DMS53 treated with DMSO at 0.1 percent for 48 hours (cell line): Measurements from ENCODE around the gene TMEM129.
A peak's percentile ranks its signal among the peaks of the same experiment; 100 is the strongest.

ENCODE experiments used
- DNase-seq: peaks from one replicate; lab custom pipeline; 2025; ENCODE audit not compliant: unreplicated experiment; lab: John Stamatoyannopoulos, UW

Gene TMEM129

DNA sequence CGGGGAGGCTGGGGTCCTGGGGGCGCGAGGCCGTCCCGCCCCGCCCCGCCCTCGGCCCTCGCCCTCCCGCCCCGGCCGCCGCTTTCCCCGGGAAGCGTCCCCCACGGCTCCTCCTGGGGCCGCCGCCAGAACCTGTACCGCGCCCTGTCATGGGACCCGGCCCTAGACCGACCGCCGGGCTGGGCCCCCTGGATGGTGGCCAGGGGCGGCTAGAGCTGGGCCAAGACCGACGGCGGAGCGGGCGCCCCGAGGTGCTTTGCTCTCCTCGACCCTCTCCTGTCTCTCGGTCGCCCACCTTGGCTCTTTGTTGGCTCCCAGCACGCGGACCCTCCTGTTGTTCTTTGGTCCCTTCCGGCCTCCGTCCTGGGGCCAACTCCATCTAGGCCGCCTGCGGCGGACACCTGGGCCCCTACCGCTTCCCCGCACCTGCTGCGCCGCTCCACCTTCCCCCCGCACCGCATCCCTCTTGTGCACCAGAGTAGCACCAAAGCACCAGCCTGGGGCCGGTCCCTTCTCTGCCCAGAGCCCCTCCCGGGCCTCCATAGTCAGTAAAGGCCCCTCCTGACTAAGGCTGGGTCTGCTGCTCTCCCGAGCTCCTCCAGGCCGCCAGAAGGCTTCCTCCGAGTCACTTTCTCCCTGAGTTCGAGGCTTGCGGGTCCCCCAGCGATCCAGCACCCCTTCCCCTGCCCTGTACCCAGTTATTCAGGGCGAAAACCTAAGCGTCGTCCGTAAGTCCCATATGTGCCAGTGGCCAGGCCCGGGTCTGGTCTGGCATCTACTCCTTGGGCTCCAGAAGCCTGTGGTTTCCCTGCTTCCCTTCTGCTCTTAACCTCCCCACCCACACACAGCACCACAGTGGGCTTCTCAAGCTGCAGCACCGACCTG, 785 bp upstream of the TMEM129 start:
- DNase-seq, result no peak

DNA sequence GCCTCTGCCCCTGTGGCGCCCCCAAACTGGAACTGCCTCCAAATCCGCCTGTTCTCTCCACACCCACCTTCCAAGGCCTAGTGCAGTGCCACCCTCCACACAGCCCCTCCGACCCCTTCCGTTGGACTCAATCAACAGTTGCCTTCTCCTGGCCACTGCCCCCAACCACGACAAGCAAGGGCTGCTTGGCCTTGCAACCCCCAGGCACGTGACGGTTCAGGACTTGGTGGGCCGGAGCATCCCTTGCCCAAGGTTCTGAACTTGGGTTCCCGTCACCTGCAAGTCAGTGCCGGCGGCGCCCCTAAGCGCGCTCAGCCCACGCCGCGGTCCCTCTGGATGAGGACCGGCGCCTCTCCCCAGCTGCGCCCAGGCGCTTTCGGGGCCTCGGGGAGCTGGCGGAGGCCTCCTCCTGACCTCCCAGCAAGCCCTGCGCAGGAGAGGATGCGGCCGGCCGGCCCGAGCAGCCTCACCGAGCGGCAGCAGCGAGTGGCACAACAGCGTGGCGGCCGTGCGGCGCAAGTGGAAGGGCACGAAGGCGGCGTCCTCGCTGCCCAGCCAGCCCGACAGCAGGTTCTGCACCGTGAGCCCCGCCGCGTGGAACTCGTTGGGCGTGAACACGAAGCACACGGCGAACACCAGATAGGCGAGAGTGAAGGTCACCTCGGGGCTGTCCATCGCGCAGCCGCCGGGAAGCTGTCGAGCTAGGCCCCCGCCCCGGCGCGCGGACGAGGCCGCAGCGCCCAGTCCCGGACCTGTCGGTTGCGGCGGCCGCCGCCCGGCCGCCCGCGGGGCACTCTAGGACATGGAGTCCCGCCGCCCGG, 750 bp downstream of the TMEM129 start:
- DNase-seq, result peak; percentile 36

DNA sequence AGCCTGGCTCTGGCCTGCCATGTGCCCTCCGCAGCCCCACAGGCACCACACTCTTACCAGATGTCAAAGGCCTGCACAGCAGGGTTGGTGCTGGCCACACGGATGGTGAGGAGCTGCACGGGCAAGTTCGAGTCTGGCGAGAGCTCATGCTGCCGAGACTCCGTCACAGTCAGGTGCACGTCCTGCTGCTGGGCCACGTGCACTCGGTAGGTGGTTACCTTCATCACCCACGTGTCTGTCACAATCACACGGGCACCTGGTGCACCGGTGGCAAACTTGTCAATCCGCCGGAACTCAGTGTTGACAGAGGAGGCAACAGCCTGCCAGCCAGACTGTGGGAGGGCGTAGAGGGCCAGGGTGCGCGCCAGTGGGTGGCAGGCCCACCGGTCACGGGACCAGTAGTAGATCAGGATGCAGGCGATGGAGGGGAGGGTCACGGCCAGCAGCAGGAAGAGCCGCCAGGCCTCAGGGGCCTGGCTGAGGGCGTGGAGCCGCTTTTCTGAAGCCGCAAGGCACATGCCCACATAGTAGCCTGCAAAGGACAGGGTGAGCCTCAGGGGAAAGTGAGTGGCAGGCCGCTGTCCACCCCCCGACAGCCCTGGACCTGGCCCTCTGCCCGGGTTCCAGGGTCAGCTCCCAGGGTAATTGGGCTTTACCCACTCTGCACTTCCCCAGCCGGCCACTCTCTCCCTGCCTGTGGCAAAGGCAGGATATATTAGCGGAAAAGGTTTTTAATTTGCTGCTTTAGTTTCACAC, 2.9 kb downstream of the TMEM129 start:
- DNase-seq, result no peak

DNA sequence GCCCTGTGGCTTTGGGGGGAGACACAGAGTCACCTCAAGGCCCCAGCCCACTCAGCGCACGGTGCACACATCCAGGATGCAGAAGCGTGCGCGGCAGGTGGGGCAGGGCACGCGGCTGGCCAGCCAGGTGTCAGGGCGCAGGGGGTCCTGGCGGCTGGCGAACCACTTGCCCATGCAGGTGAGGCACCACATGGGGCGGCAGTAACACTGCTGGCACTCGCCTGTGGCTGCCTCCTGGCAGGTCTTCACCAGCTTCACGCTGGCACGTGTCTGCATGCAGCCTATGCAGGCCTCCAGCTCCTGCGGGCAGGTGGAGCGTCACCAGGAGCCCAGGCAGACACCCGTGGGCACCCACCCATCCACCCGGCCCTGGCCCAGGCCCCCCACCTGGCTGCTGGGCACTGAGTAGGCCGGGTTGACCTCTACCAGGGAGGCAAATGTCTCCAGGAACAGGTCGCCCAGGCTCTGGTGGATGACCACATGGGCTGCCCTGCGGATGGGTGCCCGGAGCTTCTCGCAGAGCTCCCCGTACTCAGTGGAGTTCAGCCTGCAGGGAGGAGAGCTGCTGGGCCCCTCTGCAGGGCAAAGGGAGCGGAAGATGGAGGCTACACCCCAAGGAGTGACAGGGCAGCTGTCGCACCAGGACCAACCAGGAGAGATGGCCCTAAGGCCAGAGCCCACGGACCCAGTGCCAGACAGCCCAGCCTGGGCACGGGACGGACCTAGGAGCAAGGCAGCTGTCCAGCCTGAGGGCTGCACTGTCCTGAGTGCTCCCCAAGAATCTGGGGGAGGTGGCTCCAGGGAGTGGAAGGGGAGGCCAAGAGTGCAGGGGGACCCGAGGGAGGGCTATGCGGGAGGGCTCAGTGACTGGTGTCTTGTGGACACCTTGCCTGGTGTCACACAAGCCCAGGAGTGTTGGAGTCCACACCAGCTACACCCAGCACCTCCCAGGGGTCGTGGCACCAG, 3.7 kb downstream of the TMEM129 start:
- no peak for DNase-seq

DNA sequence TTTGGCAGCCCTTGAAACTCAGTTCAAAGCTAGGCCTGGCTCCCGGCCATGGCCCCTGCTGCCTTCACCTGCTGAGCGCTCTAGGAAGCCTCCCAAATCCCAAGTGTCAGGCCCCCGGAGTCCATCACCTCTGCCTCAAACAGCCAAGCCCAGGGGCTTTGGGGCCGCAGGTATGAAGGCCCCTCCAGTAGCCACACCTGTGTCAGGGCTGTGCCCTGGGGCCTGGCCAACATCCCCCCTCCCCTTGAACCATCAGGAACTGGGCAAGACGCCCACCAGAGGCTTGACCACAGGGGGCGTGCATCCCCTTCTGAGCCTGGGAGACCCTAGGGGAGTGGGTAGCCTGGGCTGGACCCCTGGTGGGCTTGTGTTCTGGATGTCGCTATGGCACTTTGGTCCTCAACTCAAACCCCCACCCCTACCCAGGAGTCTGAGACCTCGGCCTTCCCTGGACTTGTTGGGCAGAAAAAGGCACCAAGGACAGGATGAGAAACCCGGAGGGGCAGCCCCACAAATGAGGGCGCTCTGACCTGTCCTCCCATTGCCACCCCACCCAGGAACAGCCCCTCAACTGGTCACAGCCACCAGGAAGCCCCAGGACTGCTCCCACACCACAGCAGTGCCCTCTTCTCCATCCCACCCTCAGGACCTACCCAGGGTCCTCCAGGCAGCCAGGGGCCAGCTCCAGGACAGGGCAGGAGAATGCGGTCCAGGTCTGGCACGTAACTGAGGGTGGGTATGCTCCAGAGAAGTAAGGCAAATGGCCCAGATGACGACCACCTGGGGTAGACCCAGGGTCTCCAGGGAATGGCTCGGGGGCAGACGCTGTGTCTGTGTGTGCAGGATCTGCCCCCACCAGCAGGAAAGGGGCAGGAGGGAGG, 4.8 kb downstream of the TMEM129 start:
- DNase-seq, result no peak

DNA sequence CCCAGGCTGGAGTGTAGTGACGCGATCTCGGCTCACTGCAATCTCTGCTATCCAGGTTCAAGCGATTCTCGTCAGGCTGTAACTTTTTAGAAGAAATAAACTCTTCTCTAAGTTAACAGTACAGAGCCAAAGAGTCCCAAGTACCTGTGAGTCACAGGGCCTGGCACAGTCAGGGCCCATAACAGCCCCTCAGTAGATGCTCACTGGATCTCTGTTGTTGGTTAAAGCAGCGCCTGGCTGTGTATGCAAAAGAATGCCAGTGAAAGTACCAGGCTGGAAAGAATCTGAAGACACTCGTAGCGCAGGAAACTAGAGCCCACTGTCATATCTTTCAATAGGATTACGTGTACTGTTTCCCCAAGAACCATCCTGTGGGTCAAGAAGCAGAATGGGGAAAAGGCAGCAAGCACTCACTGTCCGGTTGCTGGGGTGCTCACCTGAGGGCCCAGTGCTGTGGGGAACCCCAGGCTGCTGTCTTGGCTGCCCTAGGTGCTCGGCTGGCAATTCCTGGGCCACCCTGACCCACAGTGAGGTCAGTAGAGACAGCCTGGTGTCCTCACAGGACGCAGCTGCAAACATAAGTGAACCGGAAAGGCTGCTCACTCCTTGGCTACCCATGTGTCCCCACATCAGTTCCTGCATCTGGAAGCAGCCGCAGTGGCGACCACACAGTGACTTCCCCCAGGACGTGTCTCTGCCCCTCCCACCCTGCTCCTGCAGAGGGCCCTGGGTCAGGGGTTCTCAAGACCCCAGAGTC, 5.9 kb downstream of the TMEM129 start:
- DNase-seq, result no peak

DNA sequence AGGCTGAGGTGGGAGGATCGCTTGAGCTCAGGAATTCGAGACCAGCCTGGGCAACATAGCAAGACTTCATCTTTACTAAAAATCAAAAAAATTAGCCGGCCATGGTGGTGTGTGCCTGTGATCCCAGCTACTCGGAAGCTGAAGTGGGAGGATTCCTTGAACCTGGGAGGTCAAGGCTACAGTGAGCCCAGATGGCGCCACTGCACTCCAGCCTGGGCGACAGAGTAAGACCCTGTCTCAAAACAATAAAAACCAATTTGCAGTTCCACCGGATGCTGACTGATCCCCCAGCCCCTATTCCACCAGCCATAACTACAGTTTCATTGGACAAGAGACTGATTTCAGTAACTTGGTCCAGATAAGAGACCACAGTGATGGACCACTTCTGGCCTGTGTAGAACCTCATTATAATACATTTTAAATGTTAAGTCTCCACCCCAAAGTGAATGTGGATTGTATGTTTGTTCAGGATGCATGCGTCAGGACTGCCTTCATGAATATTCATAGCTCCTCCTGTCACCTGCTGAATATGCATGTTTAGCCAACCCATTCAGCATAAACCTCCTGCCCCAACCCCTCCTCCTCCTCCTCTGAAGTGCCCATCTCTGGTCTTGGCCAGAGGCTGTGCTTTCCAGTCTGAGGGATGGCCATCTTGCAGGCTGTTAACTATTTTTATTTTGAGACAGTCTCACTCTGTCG, 6.7 kb downstream of the TMEM129 start:
- DNase-seq, result no peak

DNA sequence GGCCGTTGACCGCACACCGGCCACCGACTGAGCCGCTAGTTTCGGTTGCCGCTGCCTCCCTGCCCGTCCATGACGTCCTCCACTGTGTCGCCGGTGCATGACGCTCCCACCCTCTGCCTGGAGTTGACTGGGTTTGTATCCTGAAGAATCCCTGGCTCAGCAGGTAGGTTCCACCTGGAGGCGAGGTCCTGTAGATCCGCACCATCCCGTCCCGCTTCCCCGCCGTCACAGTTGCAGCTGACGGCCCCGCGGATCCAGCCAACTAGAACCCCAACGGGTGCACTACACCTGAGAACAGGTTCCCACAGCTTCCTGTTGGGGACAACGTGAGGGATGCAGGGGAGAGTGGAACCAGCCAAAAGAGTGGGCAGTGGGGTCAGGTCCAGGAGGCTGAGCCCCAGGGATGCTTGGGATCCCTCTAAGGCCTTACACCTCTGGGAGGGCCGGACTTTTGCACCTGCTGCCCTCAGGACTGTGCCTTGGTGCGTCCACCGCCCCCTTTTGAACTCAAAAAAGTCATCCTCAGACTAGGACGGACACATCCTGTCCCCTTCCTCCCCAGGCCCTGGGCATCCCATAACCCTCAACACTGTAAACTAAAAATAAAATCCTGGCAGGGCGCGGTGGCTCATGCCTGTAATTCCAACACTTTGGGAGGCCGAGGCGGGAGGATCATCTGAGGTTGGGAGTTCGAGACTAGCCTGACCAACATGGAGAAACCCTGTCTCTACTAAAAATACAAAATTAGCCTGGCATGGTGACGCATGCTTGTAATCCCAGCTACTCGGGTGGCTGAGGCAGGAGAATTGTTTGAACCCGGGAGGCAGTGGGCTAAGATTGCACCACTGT, 7.9 kb downstream of the TMEM129 start:
- DNase-seq, result peak; percentile 65

DNA sequence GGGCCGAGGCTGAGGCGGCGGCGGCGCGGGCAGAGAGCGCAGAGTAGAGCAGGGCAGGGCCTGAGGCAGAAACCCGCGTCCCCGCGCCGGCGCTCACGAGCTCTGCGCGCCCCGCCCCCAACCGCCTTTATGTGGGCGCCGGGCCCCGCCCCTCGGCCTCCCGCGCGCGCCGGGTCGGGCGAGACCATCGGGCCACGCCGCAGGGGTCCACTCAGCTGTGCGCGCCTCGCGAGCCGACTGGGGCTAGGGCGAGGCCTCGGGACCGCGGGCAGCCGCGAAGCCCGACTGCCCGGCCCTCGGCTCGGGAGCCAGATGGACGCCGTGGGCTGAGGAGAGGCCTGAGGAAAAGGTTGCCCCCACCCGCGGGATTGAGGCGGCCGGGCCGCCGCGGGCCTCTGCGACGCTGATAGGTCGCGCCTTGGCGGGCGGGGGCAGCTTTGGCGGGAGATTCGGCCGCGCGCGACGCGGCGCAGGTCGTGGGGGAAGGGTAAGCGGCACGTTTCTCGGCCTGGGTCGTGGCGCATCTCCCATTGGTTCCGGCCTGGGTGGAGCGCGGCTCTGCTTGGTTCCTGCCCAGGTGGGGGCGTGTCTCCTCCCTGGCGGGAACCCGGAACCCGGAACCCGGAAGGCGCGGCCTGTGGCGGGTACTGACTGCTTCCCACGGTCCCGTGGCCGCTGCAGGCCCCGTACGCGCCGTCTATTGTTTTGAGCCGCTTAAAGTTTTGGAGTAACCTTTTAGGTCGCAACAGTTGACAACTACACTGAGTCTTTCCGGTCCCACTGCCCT, 8.7 kb downstream of the TMEM129 start, which contains the start of gene SLBP:
Gene SLBP, minus strand, starts transcription at position 104 of the 787 bp plus-strand sequence. CDS start 131 bp downstream, outside the sequence.
- DNase-seq, result peak; percentile 99

DNA sequence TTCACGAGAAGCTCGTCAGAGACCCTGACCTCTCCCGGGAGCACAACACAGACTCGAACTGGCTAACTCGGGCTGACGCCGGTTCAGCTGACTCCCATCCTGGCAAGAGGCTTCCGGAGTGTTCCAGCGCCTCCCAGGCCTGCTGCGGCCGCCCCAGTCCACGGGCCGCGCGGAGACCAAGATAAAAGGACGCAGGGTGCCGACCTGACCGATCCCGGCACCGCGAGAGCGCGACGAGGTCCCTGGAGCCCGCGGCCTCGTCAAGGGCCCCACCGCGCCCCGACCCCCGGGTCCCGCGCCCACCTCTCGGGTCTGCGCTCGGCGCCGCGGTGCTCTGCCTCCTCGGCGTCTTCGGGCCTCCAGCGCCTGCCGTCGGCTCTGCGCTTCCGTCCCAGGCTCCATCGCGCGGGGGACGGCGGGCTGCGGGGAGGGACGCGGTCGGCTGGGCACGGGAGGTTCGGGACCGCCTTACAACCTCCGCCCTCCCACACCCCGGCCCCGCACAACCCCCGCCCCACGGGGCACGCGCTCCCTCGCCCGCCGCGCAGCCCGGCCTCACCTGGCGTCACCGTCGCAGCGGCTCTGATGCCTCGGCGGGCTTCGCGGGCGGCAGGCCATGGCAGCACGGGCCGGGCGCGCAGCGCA, 9.4 kb downstream of the TMEM129 start:
- DNase-seq, result no peak

DNA sequence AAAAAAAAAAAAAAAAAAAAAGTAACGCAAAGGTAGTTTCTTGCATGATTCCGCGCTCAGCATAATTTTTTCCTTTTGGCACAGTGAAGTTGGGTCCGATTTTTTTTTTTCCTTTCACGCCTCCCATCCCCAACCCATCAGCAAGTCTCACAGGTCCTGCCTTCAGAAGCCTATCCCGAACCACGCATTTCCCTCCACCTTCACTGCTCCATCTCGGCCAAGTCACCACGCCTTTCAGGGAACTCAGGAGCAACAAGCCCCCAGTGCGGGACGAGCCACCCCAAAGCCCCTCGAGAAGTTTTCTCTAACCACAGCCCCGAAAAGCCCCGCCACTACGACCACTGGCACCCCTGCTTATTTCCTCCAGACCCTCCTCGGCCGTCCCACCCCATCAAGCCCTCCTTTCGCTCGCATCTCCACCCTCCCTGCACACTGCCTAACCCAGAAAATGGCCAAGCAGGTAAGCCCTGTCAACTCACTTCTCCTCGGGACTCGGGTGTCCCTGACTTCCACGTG, 10.0 kb downstream of the TMEM129 start:
- DNase-seq, result no peak

DNA sequence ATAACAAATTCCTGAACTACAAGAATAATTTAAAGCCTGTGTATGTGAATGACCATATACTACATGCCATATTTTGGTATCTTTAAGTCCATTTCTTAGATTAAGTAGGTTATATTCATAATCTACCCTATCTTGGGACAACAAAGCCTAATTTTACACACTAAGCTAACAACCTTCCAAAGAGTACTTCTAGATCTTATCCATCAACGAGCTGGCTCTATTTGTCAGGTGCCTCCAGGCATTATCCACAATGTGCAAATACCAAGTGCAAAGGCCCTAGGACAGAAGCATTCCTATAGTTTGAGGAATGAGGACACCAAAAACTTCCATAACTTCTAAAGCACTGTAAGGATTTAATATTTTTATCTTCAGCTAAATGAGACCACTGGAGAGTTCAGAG, 12.5 kb downstream of the TMEM129 start:
- DNase-seq, result no peak

DNA sequence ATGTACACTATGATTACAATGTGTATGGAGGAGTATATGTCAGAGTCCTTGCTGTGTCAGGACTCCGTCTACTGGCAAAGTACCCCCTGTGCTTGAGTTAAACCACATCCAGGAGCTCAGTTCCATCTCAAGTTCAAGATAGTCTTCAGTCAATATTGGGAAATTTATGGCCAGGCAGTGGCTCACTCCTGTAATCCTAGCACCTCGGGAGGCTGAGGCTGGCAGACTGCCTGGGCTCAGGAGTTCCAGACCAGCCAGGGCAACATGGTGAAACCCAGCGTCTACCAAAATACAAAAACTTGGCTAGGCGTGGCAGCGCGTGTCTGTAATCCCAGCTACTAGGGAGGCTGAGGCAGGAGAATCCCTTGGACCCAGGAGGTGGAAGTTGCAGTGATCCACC, 14.8 kb downstream of the TMEM129 start:
- no peak for DNase-seq

DNA sequence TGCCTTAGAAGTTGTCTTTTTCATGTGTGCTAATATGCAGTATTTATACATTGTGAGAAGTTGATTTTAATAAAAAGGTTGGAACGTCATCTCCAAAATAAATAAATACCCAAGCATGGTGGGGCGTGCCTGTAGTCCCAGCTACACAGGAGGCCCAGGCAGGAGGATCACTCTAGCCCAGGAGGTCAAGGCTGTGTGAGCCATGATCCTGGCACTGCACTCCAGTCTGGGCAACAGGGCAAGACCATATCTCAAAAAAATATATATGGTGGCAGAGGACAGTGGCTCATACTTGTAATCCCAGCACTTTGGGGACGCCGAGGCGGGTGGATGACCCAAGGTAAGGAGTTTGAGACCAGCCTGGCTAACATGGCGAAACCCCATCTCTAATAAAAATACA, 15.4 kb downstream of the TMEM129 start:
- no peak for DNase-seq

DNA sequence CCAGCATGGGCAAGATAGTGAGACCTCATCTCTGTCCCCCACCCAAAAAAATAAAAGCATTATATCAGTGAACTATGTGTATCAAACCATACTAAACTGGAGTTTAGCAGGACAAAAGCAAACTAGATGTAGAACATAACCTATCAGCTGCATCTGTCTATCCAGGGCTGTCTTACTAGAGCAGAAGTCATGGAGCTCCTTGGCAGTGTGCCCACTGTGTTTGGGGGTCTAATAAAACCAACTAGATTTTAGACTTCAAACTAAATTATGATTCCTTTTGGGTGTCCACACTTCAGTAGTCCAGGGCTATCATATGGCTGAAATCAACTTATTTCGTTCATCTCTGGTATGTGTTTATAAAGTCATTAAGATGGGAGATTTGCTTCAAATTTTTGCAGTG, 17.3 kb downstream of the TMEM129 start:
- DNase-seq, result no peak
